HEK293 (cell line): Measurements from ENCODE around the gene RTN3.

ENCODE experiments used
- CTCF ChIA-PET: fragments of 350-600 bp; formaldehyde crosslinking; extraction: SDS; loops from one replicate; lab custom pipeline; 2021; ENCODE audit warnings: antibody characterized with exemption; lab: Yijun Ruan, JAX
- POLR2A ChIA-PET: fragments of 300-600 bp; formaldehyde crosslinking; extraction: SDS; loops from one replicate; lab custom pipeline; 2020; ENCODE audit warnings: antibody characterized with exemption, inconsistent platforms; lab: Yijun Ruan, JAX
- H3K27ac ChIP-seq: fragments of 200-500 bp; sonication (Bioruptor generic); 2 replicates; pipeline ENCODE4 v1.5.1; 2014; ENCODE audit warnings: low read depth, low read length, control low read depth, inconsistent platforms; ENCODE audit errors: extremely low read depth
- H3K36me3 ChIP-seq, 2 experiments: fragments of 200-500 bp in 1 of 2; sonication (Bioruptor generic) in 1 of 2; 1 replicate in 1 of 2; 2 replicates in 1 of 2; pipeline ENCODE4 v1.5.1; 2014 to 2017; ENCODE audit warnings: inconsistent platforms in 2 of 2, low read length in 2 of 2; ENCODE audit not compliant: control insufficient read depth in 2 of 2, insufficient read depth in 1 of 2
- H3K4me1 ChIP-seq: fragments of 200-500 bp; sonication (Bioruptor generic); 2 replicates; pipeline ENCODE4 v1.5.1; 2014; ENCODE audit warnings: mild to moderate bottlenecking, low read length, inconsistent platforms; ENCODE audit not compliant: control insufficient read depth, insufficient read depth
- H3K4me3 ChIP-seq: 2 replicates; pipeline ENCODE4 v1.5.1; 2011; ENCODE audit warnings: low read depth, mild to moderate bottlenecking, control low read depth, low read length, moderate library complexity
- H3K9me3 ChIP-seq: fragments of 200-500 bp; sonication (Bioruptor generic); 2 replicates; pipeline ENCODE4 v1.5.1; 2014; ENCODE audit warnings: low read depth, low read length, inconsistent platforms; ENCODE audit not compliant: control insufficient read depth, insufficient read depth
- AEBP2 ChIP-seq: fragments of 450-650 bp; formaldehyde crosslinking; IDR thresholded peaks from 2 replicates; pipeline ENCODE4 v1.5.1; 2016; ENCODE audit warnings: missing biosample characterization, missing genetic modification characterization, borderline replicate concordance
- KLF17 ChIP-seq: fragments of 450-650 bp; formaldehyde crosslinking; IDR thresholded peaks from 2 replicates; pipeline ENCODE4 v1.5.1; 2016; ENCODE audit warnings: missing biosample characterization, missing genetic modification characterization
- SCRT2 ChIP-seq: fragments of 450-650 bp; formaldehyde crosslinking; IDR thresholded peaks from 2 replicates; pipeline ENCODE4 v1.5.1; 2016; ENCODE audit warnings: missing biosample characterization, missing genetic modification characterization
- ZFP41 ChIP-seq: fragments of 450-650 bp; formaldehyde crosslinking; IDR thresholded peaks from 2 replicates; pipeline ENCODE4 v1.5.1; 2016; ENCODE audit warnings: missing biosample characterization, missing genetic modification characterization, borderline replicate concordance
- ZNF157 ChIP-seq: fragments of 450-650 bp; formaldehyde crosslinking; IDR thresholded peaks from 2 replicates; pipeline ENCODE4 v1.5.1; 2016; ENCODE audit warnings: missing biosample characterization, missing genetic modification characterization
- ZNF600 ChIP-seq: fragments of 450-650 bp; formaldehyde crosslinking; IDR thresholded peaks from 2 replicates; pipeline ENCODE4 v1.5.1; 2016; ENCODE audit warnings: missing biosample characterization, missing genetic modification characterization
- ZNF624 ChIP-seq: fragments of 450-650 bp; formaldehyde crosslinking; IDR thresholded peaks from 2 replicates; pipeline ENCODE4 v1.5.1; 2017; ENCODE audit warnings: missing biosample characterization, missing genetic modification characterization
- ZNF660 ChIP-seq: fragments of 450-650 bp; IDR thresholded peaks from 2 replicates; pipeline ENCODE4 v1.5.1; 2018; ENCODE audit warnings: missing biosample characterization, mild to moderate bottlenecking, missing genetic modification characterization
- ZNF677 ChIP-seq: fragments of 450-650 bp; IDR thresholded peaks from 2 replicates; pipeline ENCODE4 v1.5.0; 2018; ENCODE audit warnings: missing biosample characterization, mild to moderate bottlenecking, missing genetic modification characterization, moderate library complexity
- TF ChIP-seq, protein P1 (sequence below): fragments of 450-650 bp; formaldehyde crosslinking; IDR thresholded peaks from 2 replicates; pipeline ENCODE4 v1.5.1; 2017; ENCODE audit warnings: missing biosample characterization, missing genetic modification characterization
- TF ChIP-seq, protein P2 (sequence below): fragments of 450-650 bp; formaldehyde crosslinking; IDR thresholded peaks from 2 replicates; pipeline ENCODE4 v1.5.1; 2016; ENCODE audit warnings: missing biosample characterization, missing genetic modification characterization

RTN3 gene

GRCh38 chr11:63643205-63643604 is 38.1 kb upstream of the RTN3 start:
- no peaks in the 10 kb centered on the region for H3K9me3 ChIP-seq
- H3K36me3 ChIP-seq = peaks cover 0 to 71% of the 10 kb centered on the region in 2 experiments; a peak in 1 of 3 replicates
- no peaks in the 10 kb centered on the region for H3K4me1 ChIP-seq
- no peak overlapping the region for H3K4me3 ChIP-seq
- no peak overlapping the region for H3K27ac ChIP-seq
- POLR2A ChIA-PET = interaction anchor here (0.8 kb wide), 1 partner anchor 43 kb away, joined by 4 read pairs; no protein-coding TSS in a partner anchor
- TF ChIP-seq ZNF677 (tag by site-specific recombination) (no peak), ZNF660 (tag by site-specific recombination) (no peak)
- TF ChIP-seq, protein P1, sequence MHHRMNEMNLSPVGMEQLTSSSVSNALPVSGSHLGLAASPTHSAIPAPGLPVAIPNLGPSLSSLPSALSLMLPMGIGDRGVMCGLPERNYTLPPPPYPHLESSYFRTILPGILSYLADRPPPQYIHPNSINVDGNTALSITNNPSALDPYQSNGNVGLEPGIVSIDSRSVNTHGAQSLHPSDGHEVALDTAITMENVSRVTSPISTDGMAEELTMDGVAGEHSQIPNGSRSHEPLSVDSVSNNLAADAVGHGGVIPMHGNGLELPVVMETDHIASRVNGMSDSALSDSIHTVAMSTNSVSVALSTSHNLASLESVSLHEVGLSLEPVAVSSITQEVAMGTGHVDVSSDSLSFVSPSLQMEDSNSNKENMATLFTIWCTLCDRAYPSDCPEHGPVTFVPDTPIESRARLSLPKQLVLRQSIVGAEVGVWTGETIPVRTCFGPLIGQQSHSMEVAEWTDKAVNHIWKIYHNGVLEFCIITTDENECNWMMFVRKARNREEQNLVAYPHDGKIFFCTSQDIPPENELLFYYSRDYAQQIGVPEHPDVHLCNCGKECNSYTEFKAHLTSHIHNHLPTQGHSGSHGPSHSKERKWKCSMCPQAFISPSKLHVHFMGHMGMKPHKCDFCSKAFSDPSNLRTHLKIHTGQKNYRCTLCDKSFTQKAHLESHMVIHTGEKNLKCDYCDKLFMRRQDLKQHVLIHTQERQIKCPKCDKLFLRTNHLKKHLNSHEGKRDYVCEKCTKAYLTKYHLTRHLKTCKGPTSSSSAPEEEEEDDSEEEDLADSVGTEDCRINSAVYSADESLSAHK (tag by site-specific recombination) = no peak
- CTCF ChIA-PET = interaction anchor here (0.9 to 1.5 kb wide), 4 partner anchors 8 to 164 kb away, joined by 4 to 7 read pairs (median 4); no protein-coding TSS in a partner anchor

DNA sequence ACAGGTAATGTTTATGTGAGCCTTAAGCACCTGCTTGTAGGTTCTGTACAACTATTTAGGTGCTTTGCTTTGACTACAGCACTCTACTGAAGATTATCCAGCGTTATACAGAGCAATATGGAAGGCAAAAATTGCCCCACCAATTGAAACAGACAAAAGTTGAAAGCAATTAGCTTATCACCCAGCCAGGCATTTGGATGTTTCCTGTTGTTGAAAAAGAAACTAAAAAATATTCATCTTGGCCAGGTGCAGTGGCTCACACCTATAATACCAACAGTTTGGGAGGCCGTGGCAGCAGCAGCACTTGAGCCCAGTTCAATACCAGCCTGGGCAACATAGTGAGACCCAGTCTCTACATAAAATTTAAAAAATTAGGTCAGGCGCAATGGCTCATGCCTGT is 28.6 kb upstream of the RTN3 start:
- Histone ChIP-seq H3K9me3 (no peaks in the 10 kb centered on the region), H3K36me3 (peaks cover 0 to 60% of the 10 kb centered on the region in 2 experiments; a peak in 2 of 3 replicates), H3K4me1 (no peaks in the 10 kb centered on the region), H3K4me3 (no peak overlapping the region), H3K27ac (no peak overlapping the region)
- ChIA-PET CTCF (interaction anchor here (0.7 to 1.5 kb wide), 6 partner anchors 8 to 86 kb away, joined by 3 to 5 read pairs (median 3); partner anchors contain the start of gene ATL3), POLR2A (no interaction called here)
- TF ChIP-seq ZNF600 (tag by site-specific recombination) (no peak), ZFP41 (tag by site-specific recombination) (no peak), KLF17 (tag by site-specific recombination) (no peak), SCRT2 (tag by site-specific recombination) (no peak), AEBP2 (no peak), ZNF157 (tag by site-specific recombination) (no peak), ZNF624 (tag by site-specific recombination) (no peak), ZNF677 (tag by site-specific recombination) (no peak)

DNA sequence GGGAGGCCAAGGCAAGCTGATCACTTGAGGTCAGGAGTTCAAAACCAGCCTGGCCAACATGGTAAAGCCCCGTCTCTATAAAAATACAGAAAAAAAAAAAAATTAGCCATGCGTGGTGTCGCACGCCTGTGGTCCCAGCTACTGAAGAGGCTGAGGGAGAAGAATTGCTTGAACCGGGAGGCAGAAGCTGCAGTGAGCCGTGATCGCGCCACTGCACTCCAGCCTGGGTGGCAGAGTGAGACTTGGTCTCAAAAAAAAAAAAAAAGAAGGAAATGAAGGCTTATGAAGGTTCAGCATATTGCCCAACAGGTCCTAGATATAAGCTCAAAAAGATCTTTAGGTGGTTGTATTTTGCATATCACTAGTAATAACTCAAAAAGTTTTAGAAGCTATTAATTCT is 20.3 kb upstream of the RTN3 start:
- Histone ChIP-seq H3K9me3 (no peaks in the 10 kb centered on the region), H3K27ac (no peak overlapping the region), H3K36me3 (peaks cover 0 to 22% of the 10 kb centered on the region in 2 experiments; a peak in 1 of 3 replicates), H3K4me3 (no peak overlapping the region), H3K4me1 (no peaks in the 10 kb centered on the region)
- CTCF ChIA-PET = interaction anchor here (0.6 to 1.2 kb wide), 3 partner anchors 9 to 754 kb away, joined by 3 to 5 read pairs (median 3); no protein-coding TSS in a partner anchor
- TF ChIP-seq, protein P2, sequence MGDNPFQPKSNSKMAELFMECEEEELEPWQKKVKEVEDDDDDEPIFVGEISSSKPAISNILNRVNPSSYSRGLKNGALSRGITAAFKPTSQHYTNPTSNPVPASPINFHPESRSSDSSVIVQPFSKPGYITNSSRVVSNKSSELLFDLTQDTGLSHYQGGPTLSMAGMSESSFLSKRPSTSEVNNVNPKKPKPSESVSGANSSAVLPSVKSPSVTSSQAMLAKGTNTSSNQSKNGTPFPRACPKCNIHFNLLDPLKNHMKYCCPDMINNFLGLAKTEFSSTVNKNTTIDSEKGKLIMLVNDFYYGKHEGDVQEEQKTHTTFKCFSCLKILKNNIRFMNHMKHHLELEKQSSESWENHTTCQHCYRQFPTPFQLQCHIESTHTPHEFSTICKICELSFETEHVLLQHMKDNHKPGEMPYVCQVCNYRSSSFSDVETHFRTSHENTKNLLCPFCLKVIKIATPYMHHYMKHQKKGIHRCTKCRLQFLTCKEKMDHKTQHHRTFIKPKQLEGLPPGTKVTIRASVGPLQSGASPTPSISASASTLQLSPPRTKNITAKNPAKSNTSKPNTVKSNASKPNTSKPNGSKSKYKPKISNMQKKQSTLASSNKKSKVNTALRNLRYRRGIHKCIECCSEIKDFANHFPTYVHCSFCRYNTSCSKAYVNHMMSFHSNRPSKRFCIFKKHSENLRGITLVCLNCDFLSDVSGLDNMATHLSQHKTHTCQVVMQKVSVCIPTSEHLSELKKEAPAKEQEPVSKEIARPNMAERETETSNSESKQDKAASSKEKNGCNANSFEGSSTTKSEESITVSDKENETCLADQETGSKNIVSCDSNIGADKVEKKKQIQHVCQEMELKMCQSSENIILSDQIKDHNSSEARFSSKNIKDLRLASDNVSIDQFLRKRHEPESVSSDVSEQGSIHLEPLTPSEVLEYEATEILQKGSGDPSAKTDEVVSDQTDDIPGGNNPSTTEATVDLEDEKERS (tag by site-specific recombination) = no peak
- POLR2A ChIA-PET = no interaction called here
